Hepatocyte (in vitro differentiated cells): ENCODE measurements around the gene MYL11.

ENCODE experiments used
- EZH2 ChIP-seq: fragments of 200-600 bp; sonication (generic); IDR thresholded peaks from 2 replicates; pipeline ENCODE4 v1.6.1; 2016; ENCODE audit warnings: antibody characterized with exemption, mild to moderate bottlenecking, borderline replicate concordance
- TF ChIP-seq, protein P1 (sequence below): fragments of 200-600 bp; sonication (generic); IDR thresholded peaks from 2 replicates; pipeline ENCODE4 v1.5.1; 2016; ENCODE audit warnings: antibody characterized with exemption, mild to moderate bottlenecking; ENCODE audit not compliant: poor library complexity

DNA sequence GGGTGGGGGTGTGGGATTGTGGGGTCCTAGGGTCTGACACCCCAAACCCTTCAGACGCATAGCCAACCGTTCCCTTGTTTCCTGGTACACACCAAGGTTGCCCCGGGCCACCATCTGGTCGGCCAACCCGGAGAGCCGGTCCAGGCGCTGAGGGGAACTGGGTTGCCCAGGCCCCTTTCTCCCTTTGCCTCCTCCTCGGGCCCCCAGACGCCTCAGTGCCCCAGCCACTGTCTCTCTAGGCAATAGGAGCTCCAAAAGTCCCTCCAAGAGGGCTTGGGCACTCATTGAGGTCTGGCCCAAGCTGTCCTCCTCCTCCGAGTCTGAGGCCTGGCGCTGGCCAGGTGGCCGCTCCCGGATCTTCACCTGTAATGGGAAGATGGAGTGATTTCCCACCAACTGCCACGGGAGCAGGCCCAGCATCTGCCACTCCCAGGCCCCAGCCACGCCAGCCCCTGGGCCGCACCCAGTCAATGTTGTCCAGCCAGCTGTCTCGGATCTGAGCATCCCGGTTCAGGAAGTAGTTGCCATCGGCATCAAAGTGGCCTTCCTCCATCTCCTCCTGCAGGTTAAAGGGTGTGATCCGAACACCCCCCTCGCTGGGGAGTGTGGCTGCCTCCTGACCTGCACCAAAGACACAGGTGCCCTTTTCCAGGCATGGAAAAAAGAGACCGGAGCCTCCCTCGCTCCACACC, 21.0 kb upstream of the MYL11 start:
- TF ChIP-seq, protein P1, sequence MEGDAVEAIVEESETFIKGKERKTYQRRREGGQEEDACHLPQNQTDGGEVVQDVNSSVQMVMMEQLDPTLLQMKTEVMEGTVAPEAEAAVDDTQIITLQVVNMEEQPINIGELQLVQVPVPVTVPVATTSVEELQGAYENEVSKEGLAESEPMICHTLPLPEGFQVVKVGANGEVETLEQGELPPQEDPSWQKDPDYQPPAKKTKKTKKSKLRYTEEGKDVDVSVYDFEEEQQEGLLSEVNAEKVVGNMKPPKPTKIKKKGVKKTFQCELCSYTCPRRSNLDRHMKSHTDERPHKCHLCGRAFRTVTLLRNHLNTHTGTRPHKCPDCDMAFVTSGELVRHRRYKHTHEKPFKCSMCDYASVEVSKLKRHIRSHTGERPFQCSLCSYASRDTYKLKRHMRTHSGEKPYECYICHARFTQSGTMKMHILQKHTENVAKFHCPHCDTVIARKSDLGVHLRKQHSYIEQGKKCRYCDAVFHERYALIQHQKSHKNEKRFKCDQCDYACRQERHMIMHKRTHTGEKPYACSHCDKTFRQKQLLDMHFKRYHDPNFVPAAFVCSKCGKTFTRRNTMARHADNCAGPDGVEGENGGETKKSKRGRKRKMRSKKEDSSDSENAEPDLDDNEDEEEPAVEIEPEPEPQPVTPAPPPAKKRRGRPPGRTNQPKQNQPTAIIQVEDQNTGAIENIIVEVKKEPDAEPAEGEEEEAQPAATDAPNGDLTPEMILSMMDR = no peak
- TF ChIP-seq EZH2 = no peak
